Measurements from ENCODE around the gene CDT1. TPM values are rescaled to one million over a fixed set of nuclear protein-coding genes. Genes with fewer than 3 reads are reported as not detected.

CDT1 gene
- total RNA-seq, 1 experiment from 2014 or later = 97.7 TPM

- Histone ChIP-seq H3K27me3 (replicated peaks; ENCODE audit: control insufficient read depth, insufficient read depth, low read length) (no peaks in the 10 kb centered on the region), H3K4me3 (ENCODE audit: low read depth, low read length) (no peak overlapping the region), H3K9me3 (no peaks in the 10 kb centered on the region), H3K36me3 (ENCODE audit: control insufficient read depth, insufficient read depth, low read length) (peaks cover 4% of the 10 kb centered on the region), H3K4me1 (no peaks in the 10 kb centered on the region)
- no peak for TF ChIP-seq CTCF (IDR thresholded peaks at IDR 0.05; ENCODE audit: insufficient read depth in 1 of 2, low read depth in 1 of 2, low read length in 1 of 2, severe bottlenecking in 1 of 2, unreplicated experiment in 1 of 2)
- CTCF ChIA-PET = no interaction called here
- Mint-ChIP-seq H3K9me3 (ENCODE audit: unreplicated experiment) (no peaks in the 10 kb centered on the region), H3K36me3 (ENCODE audit: insufficient read depth, unreplicated experiment) (peaks cover 24% of the 10 kb centered on the region), H3K4me3 (ENCODE audit: unreplicated experiment) (no peak overlapping the region), H3K27me3 (ENCODE audit: insufficient read depth, unreplicated experiment) (no peaks in the 10 kb centered on the region), H3K27ac (ENCODE audit: unreplicated experiment) (peak overlapping the region; percentile 3), H3K4me1 (ENCODE audit: low read depth, unreplicated experiment) (no peaks in the 10 kb centered on the region)
- BruUV-seq (replicated peaks) = no TSS peak
- POLR2A ChIA-PET = no interaction called here
- DNase-seq = no peak
- intact Hi-C loops (cut with micrococcal nuclease; ENCODE audit: unreplicated experiment) = no loop called here
These were observed 39.7 kb downstream of the CDT1 start for GRCh38 chr16:88843256-88843655.

- ChIA-PET CTCF (no interaction called here), POLR2A (no interaction called here)
- DNase-seq = no peak
- intact Hi-C loops (cut with micrococcal nuclease; ENCODE audit: unreplicated experiment) = no loop called here
- Mint-ChIP-seq H3K36me3 (ENCODE audit: insufficient read depth, unreplicated experiment) (peaks cover 18% of the 10 kb centered on the region), H3K4me3 (ENCODE audit: unreplicated experiment) (no peak overlapping the region), H3K9me3 (ENCODE audit: unreplicated experiment) (no peaks in the 10 kb centered on the region), H3K27me3 (ENCODE audit: insufficient read depth, unreplicated experiment) (no peaks in the 10 kb centered on the region), H3K27ac (ENCODE audit: unreplicated experiment) (no peak overlapping the region), H3K4me1 (ENCODE audit: low read depth, unreplicated experiment) (no peaks in the 10 kb centered on the region)
- BruUV-seq (replicated peaks) = no TSS peak
- Histone ChIP-seq H3K9me3 (no peaks in the 10 kb centered on the region), H3K4me3 (ENCODE audit: low read depth, low read length) (no peak overlapping the region), H3K27me3 (replicated peaks; ENCODE audit: control insufficient read depth, insufficient read depth, low read length) (no peaks in the 10 kb centered on the region), H3K4me1 (no peaks in the 10 kb centered on the region), H3K36me3 (ENCODE audit: control insufficient read depth, insufficient read depth, low read length) (peaks cover 4% of the 10 kb centered on the region)
- peak in 1 of 2 experiments; percentile 39 for TF ChIP-seq CTCF (IDR thresholded peaks at IDR 0.05; ENCODE audit: insufficient read depth in 1 of 2, low read depth in 1 of 2, low read length in 1 of 2, severe bottlenecking in 1 of 2, unreplicated experiment in 1 of 2)
These were observed 40.9 kb downstream of the CDT1 start for GRCh38 chr16:88844419-88845036.

GRCh38 chr16:88846088-88846487 is 42.5 kb downstream of the CDT1 start:
- Mint-ChIP-seq H3K4me3 (ENCODE audit: unreplicated experiment) (no peak overlapping the region), H3K36me3 (ENCODE audit: insufficient read depth, unreplicated experiment) (peaks cover 11% of the 10 kb centered on the region), H3K9me3 (ENCODE audit: unreplicated experiment) (no peaks in the 10 kb centered on the region), H3K27ac (ENCODE audit: unreplicated experiment) (no peak overlapping the region), H3K4me1 (ENCODE audit: low read depth, unreplicated experiment) (no peaks in the 10 kb centered on the region), H3K27me3 (ENCODE audit: insufficient read depth, unreplicated experiment) (no peaks in the 10 kb centered on the region)
- Histone ChIP-seq H3K4me1 (no peaks in the 10 kb centered on the region), H3K9me3 (no peaks in the 10 kb centered on the region), H3K36me3 (ENCODE audit: control insufficient read depth, insufficient read depth, low read length) (peaks cover 3% of the 10 kb centered on the region), H3K4me3 (ENCODE audit: low read depth, low read length) (no peak overlapping the region), H3K27me3 (replicated peaks; ENCODE audit: control insufficient read depth, insufficient read depth, low read length) (no peaks in the 10 kb centered on the region)
- ChIA-PET CTCF (interaction anchor here (0.7 kb wide), 1 partner anchor 11 kb away, joined by 3 read pairs; the partner anchor contains the start of genes GALNS and TRAPPC2L), POLR2A (no interaction called here)
- BruUV-seq (replicated peaks) = no TSS peak
- no peak for DNase-seq
- intact Hi-C loops (cut with micrococcal nuclease; ENCODE audit: unreplicated experiment) = no loop called here
- TF ChIP-seq CTCF (IDR thresholded peaks at IDR 0.05; ENCODE audit: insufficient read depth in 1 of 2, low read depth in 1 of 2, low read length in 1 of 2, severe bottlenecking in 1 of 2, unreplicated experiment in 1 of 2) = no peak
